ENCODE results near the gene GPC1. TPM values are rescaled to one million over a fixed set of nuclear protein-coding genes. Genes with fewer than 3 reads are reported as not detected.

GPC1 gene
- total RNA-seq, 1 donor, result 54.3 TPM

DNA sequence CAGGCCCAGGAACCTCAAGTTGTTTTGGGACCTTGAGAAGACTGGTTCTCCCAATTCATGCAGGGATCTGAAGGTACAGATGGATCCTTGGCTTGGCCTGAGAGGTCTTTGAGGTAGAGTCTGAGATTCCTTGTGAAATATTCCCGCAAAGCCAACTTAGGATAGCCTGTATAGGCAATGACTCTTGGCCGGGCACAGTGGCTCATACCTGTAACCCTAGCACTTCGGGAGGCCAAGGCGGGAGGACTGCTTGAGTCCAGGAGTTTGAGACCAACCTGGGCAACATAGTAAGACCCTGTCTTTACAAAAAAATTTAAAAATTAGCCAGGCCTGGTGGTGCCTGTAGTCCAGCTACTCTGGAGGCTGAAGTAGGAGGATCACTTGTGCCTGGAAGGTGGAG is 81.9 kb downstream of the GPC1 start:
- no peak for DNase-seq (ENCODE audit: insufficient read length, low spot score, missing footprints)
- H3K79me2 ChIP-seq (ENCODE audit: insufficient read depth, low read length), result no peaks in the 10 kb centered on the region
- no peaks in the 10 kb centered on the region for H3K36me3 ChIP-seq (ENCODE audit: insufficient read depth, low read length)
- H3K4me1 ChIP-seq (ENCODE audit: insufficient read depth, low read length), result peaks cover 12% of the 10 kb centered on the region
- peaks cover 2% of the 10 kb centered on the region for H4K20me1 ChIP-seq (ENCODE audit: insufficient read depth, low read length)
- peaks cover under 1% of the 10 kb centered on the region for H3K9me3 ChIP-seq (ENCODE audit: low read depth, low read length)
- no peak overlapping the region for H3K27ac ChIP-seq (ENCODE audit: low read depth, low read length)
- H3K27me3 ChIP-seq (ENCODE audit: insufficient read depth, low read length), result peaks cover 7% of the 10 kb centered on the region
- no peak overlapping the region for H3K4me3 ChIP-seq (ENCODE audit: insufficient read depth, low read length)
- no peak for TF ChIP-seq CTCF (IDR thresholded peaks at IDR 0.05; ENCODE audit: extremely low read depth, low read depth, low read length)
- H3K4me2 ChIP-seq (ENCODE audit: insufficient read depth, low read length), result no peak overlapping the region
- no peak overlapping the region for H2AFZ ChIP-seq (ENCODE audit: low read length)

Small RNAs within 50 kb of the gene (small RNA-seq; reads per million reads assigned to genes)
- 21.2 reads per million, percentile 94 among the genes with 10 or more reads in this experiment for gene MIR149

Other genes with a start within 250 kb of the GPC1 start
- gene ANKMY1, start 122.3 kb downstream of the GPC1 start, total RNA-seq, result 11.2 and 11.5 TPM in 2 replicates
- 3.2 and 4.7 TPM in 2 replicates for gene DUSP28, start 124.7 kb downstream of the GPC1 start, total RNA-seq
- 13.0 and 14.7 TPM in 2 replicates for gene RNPEPL1, start 132.8 kb downstream of the GPC1 start, total RNA-seq
- gene CAPN10, start 151.1 kb downstream of the GPC1 start, total RNA-seq, result 21.0 and 22.1 TPM in 2 replicates
- 1.1 and 1.5 TPM in 2 replicates for gene GPR35, start 189.8 kb downstream of the GPC1 start, total RNA-seq
- not detected in 2 replicates for gene AQP12B, start 247.2 kb downstream of the GPC1 start, total RNA-seq